GM18873 (cell line): ENCODE results near the gene WASF2.
"Not testable (repeated sequence)": the region's sequence is repeated elsewhere in the genome, so short reads cannot be mapped to it uniquely, and the experiment has no call there.

Experiments used
- ATAC-seq: cut with Tn5 transposase; IDR thresholded peaks from one replicate; pipeline ENCODE4 v1.9.1; 2021; ENCODE audit warnings: mild to moderate bottlenecking, moderate library complexity, moderate number of reproducible peaks; ENCODE audit not compliant: unreplicated experiment, low FRiP score

WASF2 gene

DNA sequence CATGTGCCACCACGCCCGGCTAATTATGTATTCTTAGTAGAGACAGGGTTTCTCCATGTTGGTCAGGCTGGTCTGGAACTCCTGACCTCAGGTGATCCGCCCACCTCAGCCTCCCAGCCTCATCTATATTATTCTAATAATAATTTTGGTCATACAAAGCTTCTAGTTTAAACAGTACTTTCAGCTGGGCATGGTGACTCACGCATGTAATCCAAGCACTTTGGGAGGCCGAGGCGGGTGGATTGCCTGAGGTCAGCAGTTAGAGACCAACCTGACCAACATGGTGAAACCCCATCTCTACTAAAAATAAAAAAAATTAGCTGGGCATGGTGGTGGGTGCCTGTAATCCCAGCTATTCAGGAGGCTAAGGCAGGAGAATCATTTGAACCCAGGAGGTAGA, 26.1 kb downstream of the WASF2 start:
- ATAC-seq, result not testable (repeated sequence)

DNA sequence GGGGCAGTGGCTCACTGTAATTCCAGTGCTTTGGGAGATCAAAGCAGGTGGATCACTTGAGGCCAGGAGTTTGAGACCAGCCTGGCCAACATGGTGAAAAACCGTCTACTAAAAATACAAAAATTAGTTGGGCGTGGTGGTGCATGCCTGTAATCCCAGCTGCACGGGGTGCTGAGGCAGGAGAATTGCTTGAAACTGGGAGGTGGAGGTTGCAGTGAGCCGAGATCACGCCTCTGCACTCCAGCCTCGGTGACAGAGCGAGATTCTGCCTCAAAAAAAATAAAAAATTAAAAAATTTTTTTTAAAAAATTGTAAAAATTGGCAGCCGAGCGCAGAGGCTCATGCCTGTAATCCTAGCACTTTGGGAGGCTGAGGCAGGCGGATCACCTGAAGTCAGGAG, 31.4 kb downstream of the WASF2 start:
- not testable (repeated sequence) for ATAC-seq

DNA sequence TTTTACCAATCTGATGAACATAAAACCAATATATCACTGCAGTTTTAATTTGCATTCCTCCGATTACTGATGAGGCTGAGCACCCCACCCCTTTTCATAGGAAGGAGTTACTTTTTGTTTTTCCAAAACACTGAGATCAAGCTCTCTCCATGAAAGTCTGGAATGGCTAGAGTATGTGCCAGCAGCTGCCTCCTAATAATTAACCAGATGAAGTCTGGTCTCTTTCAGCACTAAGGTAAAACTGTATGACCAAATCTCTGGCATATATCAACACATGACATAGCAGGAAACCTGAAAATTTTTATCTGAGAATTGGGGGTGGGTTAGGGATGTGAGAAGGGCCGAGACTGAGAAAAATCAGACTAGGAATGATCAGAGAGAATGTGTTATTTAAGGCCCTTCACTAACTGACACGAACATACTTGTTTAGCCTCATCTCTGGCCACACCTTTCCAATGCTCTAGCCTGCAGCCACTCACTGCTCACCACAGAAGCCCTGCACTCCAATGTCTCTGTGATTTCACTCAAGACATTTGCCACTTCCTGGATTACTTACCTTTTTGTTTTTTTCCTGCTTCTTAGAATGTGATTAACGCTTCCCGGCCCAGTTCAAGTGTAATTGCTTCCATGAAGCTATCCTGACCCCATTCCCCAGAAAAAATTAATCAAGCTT, 34.7 kb downstream of the WASF2 start:
- no peak for ATAC-seq

DNA sequence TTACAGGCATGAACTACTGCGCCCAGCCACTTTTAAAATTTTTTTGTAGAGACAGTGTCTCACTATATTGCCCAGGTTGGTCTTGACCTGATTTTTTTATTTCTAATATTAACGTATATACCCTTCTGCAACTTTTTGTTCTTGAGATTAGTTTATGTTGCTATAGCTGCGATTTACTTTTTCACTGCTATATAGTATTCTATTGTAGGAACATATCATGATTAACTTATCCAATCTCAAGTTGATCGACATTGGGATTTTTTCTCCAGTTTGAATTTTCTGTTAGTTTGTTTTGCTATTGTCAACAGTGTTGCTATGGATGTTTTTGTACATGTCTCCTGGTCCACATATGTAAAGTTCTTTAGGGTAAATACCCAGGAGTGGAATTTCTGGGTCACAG, 35.4 kb downstream of the WASF2 start:
- no peak for ATAC-seq

DNA sequence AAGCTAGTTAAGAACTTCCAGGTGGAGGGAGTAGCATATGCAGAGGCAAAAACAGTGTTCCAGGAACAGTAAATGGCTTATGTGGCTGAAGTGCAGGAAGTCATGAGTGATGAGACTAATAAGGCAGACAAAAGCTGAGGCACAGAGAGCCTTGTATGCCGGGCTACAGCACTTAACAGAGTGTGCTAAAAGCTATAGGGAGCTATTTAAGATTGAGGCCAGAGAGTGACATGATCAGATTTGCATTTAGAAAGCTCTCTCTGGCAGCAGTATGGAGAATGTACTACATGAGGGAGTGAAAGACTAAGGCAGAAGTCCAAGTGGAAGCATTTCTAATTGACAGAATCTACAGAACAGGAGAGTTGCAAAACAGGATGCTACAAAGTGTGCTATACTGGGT, 38.6 kb downstream of the WASF2 start:
- no peak for ATAC-seq

DNA sequence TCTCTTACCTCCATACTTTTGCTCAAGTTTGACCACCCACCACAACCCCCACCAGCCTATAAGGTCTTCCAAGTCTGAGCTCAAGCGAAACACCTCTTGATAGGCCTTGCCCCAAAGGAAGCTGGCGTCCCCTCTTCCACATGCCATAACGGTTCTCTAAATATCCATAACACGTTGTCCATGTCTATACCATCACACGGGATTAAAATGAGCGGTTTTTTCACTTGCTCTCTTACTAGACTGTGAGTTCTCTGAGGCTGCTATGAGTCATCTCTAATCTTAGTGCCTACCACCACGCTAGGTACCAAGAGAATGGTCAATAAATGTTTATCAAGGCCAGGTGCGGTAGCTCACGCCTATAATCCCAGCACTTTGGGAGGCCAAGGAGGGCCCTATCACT, 41.0 kb downstream of the WASF2 start:
- ATAC-seq, result no peak

DNA sequence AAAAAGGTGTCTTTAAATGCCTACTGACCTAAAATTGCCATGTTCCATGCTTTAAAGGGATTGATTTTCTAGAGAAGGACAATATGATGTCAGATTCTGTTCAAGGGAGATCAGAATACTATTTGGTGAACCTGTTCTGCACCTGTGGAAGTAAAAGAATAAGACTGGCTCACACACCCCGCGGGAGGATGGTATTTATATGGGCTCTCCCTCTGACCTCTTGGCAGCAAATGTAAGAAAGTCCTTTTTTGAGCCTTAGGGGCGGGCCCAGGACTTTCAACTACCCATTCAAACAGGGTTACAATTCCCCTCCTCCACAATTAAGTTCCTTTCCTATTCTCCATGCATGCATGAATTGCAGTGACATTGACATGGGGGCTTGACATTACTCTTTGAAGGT, 42.1 kb downstream of the WASF2 start:
- ATAC-seq, result no peak

DNA sequence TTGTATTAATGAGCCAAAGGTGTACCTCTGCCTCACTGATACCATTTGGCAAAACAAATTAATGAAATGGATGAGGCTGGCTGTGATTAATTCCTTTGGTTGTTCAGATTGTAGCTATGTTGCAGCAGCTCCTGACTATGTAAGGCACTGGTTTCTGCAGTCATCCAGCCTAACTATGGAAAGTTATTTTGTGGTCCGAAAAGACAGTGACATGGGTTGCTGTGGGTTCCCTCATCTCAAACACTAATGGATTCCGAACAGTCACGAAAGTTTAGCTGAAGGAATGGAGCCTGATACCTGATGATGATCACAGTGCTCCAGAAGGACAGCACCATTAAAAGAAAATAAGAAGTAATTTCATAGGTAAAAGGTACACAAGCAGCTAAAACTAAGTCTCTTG, 42.6 kb downstream of the WASF2 start:
- no peak for ATAC-seq

DNA sequence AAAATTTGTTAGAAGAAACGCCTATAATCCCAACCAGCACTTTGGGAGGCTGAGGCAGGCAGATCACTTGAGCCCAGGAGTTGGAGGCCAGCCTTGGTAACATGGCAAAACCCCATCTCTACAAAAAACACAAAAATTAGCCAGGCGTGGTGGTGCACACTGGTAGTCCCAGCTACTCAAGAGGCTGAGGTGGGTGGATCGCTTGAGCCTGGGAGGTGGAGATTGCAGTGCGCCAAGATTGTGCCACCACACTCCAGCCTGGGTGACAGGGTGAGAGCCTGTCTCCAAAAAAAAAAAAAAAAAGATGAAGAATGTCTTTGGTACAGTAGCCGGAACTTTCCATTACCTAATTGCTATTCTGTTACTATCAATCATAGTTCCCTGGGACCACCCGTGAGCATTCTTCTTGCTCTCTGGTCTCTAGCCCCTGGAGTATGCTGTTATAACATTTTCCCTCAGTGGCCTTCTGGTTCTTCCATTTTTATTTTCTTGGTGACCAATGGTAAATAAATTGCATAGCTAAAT, 43.4 kb downstream of the WASF2 start:
- no peak for ATAC-seq

DNA sequence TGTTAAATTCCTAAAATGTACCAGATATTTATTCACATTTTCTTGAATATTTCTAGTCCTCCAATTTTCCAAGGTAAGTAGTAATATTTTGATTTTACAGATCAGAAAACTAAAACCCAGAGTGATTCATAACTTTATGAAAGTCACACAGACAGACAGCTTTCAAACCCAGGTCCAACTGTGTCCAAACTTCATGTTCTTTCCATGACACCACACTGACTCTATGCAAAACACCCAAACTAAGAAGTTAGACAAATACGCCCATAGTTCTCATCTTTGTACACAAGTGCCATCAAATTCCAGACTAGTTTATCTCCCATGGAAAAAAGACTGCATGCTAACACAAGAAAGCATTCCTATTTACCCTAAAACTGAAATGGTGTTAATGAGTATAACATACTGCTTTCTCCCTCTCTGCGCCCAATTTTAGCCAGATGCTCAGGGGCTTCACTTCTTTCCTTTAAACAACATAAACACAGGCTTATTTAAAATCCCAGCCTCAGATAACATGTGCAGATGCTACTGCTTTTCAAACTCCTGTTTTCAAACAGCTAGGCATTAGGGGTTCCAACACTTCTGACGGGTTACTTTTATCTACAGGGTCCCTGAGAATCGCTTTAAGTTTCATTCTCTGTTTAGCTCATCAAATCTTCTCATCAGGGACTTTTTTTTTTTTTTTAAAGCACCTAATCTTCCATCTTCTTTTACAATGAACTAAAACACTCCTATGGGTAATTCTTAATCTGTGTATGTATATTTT, 44.6 kb downstream of the WASF2 start:
- ATAC-seq, result no peak

DNA sequence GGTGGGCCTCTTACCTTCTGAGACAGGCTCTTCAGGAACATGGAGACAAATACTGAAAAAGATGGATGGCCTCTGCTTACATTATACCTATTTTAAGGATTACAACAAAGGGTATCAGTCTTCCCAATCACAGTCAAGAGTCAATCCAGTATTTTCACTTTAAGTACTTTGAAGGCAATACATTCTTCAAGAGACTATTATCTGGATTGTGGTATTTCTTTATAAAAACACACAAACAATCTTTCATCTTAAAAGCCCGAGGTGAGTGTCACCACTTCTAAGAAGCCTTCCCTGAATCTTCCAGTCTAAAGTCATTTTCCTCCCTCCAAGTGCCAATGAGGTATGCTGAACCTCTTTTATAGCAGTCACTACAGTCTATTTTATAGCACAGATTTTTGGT, 45.3 kb downstream of the WASF2 start:
- no peak for ATAC-seq

DNA sequence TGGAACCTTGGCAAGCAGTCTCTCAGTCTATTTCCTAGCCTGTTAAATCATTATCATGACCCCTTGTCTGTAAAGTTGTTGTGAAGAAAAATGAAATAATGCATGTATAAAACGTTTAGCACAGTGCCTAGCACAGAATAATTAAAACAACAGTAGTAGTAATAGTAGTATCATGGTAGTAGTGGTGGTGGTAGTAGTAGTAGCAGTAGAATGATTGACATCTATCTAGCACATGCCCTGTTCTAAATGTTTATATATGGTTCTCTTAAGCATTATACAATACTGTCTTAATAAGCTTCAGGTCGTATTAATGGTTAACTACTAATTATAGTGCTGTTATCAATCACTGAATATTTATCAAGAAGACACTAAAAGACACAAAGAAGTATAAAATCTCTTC, 50.8 kb downstream of the WASF2 start:
- no peak for ATAC-seq

DNA sequence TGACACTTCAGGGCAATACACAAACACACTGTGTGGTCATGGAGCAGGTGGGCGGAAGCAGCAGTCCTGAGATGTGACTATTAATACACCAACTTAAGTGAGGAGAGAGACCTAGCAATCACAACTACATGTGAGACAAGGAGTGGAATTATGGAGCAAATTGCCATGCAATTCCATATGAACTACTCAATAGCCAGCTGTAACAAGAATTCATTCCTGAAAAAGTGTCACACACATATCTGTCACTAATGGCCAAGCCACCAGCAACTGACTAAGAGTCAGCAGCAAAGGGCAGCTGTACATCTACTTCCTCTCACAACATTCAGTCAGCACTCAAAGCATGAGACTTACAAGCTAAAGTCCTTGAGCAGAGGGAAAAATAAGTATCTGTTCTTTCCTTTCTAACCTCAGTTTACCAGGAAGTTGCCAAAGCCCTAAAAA, 51.3 kb downstream of the WASF2 start:
- no peak for ATAC-seq

DNA sequence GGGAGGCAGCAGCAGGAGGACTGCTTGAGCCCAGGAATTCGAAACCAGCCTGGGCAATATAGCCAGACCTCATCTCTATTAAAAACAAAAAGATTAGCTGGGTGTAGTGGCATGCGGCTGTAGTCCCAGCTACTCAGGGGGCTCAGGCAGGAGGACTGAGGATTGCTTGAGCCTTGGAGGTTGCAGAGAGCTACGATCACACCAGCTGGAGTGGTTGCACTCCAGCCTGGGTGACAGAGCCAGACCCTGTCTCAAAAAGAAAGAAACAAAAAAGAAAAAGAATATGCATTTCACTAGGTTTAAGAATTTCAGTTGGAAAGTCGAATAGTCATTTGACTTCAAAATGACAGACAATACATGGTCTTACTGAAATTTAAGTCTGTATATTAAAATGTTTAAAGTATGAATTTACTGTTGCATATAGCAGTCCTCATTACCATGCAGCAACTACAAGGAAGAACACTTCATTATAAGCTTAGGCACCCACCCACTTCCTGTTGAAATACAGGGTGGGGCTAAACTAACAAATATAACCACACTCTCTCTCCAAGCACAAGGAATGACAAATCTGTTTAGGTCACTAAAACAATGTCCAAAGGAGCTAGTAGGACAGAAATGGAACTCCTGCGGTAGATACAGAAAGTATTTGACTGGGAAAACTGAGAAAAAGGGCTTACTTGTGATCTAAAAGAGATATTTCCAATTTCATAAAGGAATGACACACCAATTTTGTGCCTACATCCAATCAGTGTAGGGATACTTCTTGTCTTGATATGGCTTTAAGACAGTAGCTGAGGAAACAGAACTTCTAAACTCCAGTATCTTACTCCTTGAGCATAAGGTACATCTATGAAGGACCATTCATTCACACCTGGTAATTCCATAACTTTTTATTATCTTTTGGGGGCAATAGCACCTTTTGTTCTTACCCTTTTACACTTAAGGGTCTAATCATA, 53.5 kb downstream of the WASF2 start:
- no peak for ATAC-seq

DNA sequence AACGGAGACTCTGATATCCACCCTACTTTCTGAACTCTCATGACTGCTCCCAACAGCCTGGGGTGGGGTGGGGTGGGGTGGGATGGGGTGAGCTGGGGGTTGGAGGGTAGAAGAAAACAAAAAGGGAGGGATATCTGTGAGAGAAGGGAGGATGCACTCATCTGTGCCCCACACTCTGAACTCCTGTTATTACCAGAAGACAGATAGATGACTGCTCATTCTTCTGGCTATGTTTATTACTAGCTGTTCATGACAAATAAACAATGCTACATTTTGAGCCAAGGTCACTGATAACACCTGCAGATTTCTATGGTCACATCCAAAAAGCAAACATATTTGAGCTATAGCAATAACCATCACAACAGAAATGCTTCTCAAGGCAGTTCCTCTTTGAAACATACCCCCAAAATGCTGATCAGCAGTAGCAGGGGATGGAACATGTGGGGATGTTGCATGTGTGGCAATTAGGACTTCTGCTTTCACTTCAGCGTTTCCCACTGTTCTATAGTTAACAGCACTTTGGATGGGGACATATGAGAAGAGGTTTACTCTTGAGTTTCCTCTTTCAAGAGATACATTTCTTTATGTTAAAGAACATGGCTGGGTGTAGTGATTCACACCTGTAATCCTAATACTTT, 54.3 kb downstream of the WASF2 start:
- no peak for ATAC-seq

DNA sequence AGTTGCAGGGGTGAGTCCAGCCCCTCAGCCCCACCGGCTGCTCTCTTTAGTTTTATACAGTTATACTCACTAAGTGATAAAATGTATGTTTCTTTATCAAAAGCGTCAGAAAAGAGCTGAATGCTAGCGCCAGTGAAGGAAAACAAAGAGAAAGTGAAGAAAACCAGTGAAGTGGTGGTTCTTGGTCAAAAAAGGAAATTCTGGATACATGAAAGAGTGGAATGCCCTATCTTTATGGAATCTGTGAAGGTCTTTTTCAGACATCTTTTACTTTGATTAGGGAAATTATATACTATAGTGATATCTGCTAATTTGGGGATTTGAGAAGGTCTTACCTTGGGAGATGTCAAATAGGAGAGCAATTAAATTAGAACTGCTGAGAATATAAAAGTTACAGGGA, 56.3 kb downstream of the WASF2 start:
- no peak for ATAC-seq

DNA sequence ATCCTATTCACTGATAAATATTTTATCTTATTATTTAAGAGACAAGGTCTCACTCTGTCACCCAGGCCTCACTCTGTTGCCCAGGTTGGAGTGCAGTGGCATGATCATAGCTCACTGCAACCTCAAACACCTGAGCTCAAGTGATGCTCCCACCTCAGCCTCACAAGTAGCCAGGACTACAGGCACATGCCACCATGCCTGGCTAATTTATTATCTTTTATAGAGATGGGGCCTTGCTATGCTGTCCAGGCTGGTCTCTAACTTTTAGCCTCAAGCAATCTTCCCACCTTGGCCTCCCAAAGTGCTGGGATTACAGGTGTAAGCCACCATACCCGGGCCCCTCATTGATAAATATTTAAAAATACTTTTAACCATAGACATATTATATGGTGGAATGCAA, 57.2 kb downstream of the WASF2 start:
- ATAC-seq, result not testable (repeated sequence)

DNA sequence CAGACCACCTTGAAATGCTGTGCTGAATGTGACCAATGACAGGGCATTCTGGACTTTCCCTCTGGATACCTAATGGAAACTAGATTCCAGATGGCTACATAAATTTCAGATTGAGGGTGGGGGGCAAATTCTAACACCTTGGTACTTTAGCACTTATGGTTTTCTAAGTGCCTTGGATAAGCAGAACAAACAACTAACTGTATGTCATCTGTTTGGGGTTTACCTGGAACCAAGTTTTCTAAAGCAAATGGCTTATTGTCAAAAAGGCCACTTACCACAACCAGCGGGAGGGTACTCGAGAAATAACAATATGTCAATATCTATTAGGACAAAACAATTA, 58.4 kb downstream of the WASF2 start:
- ATAC-seq, result no peak

DNA sequence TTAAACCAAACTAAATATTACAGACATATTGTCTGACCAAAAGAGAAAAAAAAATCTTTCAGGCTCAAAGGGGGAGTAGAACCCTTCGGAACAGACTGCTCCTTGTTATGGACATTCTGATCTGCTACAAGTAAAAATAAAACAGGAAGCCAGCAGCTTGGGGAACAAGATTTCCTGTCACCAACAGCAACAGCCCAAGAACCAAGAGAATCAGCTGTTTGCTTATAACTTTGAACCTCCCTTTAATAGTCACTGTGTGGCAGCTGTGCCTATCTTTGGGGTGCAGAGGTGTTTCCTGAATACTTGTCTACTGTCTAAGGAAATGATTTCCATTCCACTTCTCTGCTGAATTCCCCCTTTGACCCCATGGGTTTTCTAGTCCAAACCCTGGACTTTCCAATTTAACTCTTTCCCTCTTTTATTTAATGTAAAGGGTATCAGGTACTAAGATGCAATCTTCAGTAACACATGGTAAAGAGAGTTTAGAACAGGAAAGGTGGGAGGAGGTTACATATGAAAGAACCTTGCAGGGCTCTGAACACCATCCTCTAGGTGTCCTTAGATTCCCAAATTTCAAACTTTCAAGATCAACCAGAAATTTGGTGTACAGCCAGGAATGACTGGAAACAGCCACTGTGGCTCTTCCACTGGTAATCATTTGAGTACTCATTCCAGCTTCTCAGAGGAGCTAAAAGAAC, 58.9 kb downstream of the WASF2 start:
- ATAC-seq, result no peak

DNA sequence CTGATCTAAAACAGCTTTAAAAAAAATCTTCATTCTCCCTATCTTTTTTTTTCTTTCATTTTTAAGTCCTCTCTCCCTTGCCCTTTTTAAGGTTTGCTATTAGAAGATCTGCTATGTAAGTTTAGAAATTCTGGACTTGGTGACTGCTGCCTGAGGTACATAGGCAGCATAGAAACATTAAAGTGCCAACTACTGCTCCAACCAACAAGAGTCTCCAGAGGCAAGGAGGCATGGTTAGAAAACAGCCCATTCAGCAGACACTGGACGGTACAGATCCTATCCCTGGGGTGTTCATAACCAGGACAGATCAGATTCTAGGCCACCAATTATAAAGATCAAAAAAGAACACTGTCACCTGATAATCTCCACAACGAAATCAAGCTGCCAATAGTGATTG, 60.9 kb downstream of the WASF2 start:
- no peak for ATAC-seq
